Measurements from ENCODE around the gene GPAM.

- TF ChIP-seq POLR2AphosphoS5 (IDR thresholded peaks at IDR 0.05): no peak
- TF ChIP-seq EP300 (IDR thresholded peaks at IDR 0.05): no peak
- TF ChIP-seq CTCF (IDR thresholded peaks at IDR 0.05): no peak
- no peak for TF ChIP-seq POLR2A (IDR thresholded peaks at IDR 0.05; ENCODE audit: low read depth)
Measured at GRCh38 chr10:112231602-112232400, 48.2 kb upstream of the GPAM start.
